ENCODE results near the gene RPEL1.

DNA sequence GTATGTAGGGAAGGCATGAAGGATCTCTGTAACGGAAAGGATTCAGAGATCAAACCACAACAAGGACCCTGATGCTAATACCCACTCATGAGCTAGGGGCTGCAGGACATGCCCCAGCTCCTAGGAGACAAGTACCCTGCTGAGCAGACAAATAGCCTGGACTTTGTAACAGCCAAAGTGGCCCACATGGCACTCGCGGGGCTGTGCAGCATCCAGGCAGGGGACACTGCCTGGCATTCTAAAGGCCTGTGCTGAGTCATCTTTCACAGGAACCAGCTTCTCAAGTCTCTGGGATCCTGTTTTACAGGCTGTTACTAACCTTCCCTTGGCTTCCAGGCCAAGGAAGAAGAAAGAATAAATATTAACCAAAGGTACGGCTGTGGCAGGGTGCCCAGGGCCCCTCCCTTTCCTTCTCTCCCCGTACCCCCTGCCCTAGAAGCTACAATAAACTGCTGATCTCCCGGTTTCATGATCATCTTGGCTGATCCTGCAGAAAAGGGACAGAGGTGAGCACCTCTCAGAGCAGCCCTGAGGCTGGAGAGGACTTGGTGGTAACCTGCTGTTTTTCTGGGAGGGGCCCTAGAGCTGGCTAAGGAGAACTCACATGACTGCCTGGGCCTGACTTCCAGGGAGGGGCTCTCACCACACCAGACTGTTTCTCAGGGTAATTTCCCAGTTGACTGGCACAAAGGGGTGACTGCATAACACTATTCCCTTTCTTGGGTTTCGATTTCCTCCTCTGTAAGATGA, 4.2 kb upstream of the RPEL1 start:
- TF ChIP-seq, protein P1, sequence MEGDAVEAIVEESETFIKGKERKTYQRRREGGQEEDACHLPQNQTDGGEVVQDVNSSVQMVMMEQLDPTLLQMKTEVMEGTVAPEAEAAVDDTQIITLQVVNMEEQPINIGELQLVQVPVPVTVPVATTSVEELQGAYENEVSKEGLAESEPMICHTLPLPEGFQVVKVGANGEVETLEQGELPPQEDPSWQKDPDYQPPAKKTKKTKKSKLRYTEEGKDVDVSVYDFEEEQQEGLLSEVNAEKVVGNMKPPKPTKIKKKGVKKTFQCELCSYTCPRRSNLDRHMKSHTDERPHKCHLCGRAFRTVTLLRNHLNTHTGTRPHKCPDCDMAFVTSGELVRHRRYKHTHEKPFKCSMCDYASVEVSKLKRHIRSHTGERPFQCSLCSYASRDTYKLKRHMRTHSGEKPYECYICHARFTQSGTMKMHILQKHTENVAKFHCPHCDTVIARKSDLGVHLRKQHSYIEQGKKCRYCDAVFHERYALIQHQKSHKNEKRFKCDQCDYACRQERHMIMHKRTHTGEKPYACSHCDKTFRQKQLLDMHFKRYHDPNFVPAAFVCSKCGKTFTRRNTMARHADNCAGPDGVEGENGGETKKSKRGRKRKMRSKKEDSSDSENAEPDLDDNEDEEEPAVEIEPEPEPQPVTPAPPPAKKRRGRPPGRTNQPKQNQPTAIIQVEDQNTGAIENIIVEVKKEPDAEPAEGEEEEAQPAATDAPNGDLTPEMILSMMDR (IDR thresholded peaks at IDR 0.05; ENCODE audit: low read depth, low read length, poor library complexity, severe bottlenecking) = no peak
- TF ChIP-seq EZH2phosphoT487 (IDR thresholded peaks at IDR 0.05; ENCODE audit: borderline replicate concordance, low read length) = no peak

All from DOHH2 (cell line).